Measurements from ENCODE around the gene MRPL47. TPM values are rescaled to one million over a fixed set of nuclear protein-coding genes. Genes with fewer than 3 reads are reported as not detected.

MRPL47 gene
- total and polyA plus RNA-seq, 9 of the 15 experiments (the other 6 are each of a cell fraction or from before 2014, with no cell fraction given): 101 to 437 (median 141) TPM

GRCh38 chr3:179562591-179563270 lies 41.7 kb downstream of the MRPL47 start, which contains the start of gene ACTL6A (continued):
- peak; percentile 84 for TF ChIP-seq KDM5B (IDR thresholded peaks at IDR 0.05; ENCODE audit: insufficient replicate concordance, low read depth, low read length)
- TF ChIP-seq FOXK2 (conservative IDR thresholded peaks at IDR 0.05 in 1 of 2, IDR thresholded peaks at IDR 0.05 in 1 of 2; ENCODE audit: low read depth in 2 of 2): peak; percentile 60 to 67; a peak in 3 of 4 replicates
- peak; percentile 84 for TF ChIP-seq TAF1 (IDR thresholded peaks at IDR 0.05; ENCODE audit: control insufficient read depth, extremely low read depth, insufficient read depth, low read length, severe bottlenecking)
- TF ChIP-seq NCOA1 (IDR thresholded peaks at IDR 0.05; ENCODE audit: low read depth): peak; percentile 42; the same call in 1 of the 2 replicates
- TF ChIP-seq HCFC1 (IDR thresholded peaks at IDR 0.05; ENCODE audit: low read depth, low read length): peak; percentile 29
- TF ChIP-seq PHF8 (IDR thresholded peaks at IDR 0.05; ENCODE audit: borderline replicate concordance, low read length): peak; percentile 98
- peak; percentile 98 for TF ChIP-seq SUPT5H (IDR thresholded peaks at IDR 0.05)
- peak; percentile 82 for TF ChIP-seq TAF9B (IDR thresholded peaks at IDR 0.05; ENCODE audit: partially characterized antibody)
- TF ChIP-seq ATF7 (IDR thresholded peaks at IDR 0.05): peak; percentile 78
- peak; percentile 89 for TF ChIP-seq NFYB (IDR thresholded peaks at IDR 0.05; ENCODE audit: extremely low read depth, insufficient read length)
- TF ChIP-seq TEAD1 (CRISPR knock-in tag; IDR thresholded peaks at IDR 0.05): peak in 1 of 2 experiments; percentile 60; a peak in 1 of 4 replicates
- TF ChIP-seq HMGN3 (IDR thresholded peaks at IDR 0.05; ENCODE audit: borderline replicate concordance, extremely low read depth, insufficient read length, low read depth, low read length): peak; percentile 41
- peak; percentile 99 for TF ChIP-seq FOS (IDR thresholded peaks at IDR 0.05; ENCODE audit: extremely low read depth, insufficient read length)
- TF ChIP-seq, protein P1, sequence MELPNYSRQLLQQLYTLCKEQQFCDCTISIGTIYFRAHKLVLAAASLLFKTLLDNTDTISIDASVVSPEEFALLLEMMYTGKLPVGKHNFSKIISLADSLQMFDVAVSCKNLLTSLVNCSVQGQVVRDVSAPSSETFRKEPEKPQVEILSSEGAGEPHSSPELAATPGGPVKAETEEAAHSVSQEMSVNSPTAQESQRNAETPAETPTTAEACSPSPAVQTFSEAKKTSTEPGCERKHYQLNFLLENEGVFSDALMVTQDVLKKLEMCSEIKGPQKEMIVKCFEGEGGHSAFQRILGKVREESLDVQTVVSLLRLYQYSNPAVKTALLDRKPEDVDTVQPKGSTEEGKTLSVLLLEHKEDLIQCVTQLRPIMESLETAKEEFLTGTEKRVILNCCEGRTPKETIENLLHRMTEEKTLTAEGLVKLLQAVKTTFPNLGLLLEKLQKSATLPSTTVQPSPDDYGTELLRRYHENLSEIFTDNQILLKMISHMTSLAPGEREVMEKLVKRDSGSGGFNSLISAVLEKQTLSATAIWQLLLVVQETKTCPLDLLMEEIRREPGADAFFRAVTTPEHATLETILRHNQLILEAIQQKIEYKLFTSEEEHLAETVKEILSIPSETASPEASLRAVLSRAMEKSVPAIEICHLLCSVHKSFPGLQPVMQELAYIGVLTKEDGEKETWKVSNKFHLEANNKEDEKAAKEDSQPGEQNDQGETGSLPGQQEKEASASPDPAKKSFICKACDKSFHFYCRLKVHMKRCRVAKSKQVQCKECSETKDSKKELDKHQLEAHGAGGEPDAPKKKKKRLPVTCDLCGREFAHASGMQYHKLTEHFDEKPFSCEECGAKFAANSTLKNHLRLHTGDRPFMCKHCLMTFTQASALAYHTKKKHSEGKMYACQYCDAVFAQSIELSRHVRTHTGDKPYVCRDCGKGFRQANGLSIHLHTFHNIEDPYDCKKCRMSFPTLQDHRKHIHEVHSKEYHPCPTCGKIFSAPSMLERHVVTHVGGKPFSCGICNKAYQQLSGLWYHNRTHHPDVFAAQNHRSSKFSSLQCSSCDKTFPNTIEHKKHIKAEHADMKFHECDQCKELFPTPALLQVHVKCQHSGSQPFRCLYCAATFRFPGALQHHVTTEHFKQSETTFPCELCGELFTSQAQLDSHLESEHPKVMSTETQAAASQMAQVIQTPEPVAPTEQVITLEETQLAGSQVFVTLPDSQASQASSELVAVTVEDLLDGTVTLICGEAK (IDR thresholded peaks at IDR 0.05): peak; percentile 61
- TF ChIP-seq, protein P1 (CRISPR knock-in tag; IDR thresholded peaks at IDR 0.05): no peak
- TF ChIP-seq RBBP5 (IDR thresholded peaks at IDR 0.05; ENCODE audit: borderline replicate concordance, insufficient read depth, low read length, poor library complexity, severe bottlenecking): peak; percentile 97
- TF ChIP-seq NFE2L1 (tag; IDR thresholded peaks at IDR 0.05; ENCODE audit: borderline replicate concordance, low read depth): no peak
- TF ChIP-seq BDP1 (IDR thresholded peaks at IDR 0.05; ENCODE audit: insufficient read depth, insufficient read length): no peak
- TF ChIP-seq IRF2 (CRISPR knock-in tag; IDR thresholded peaks at IDR 0.05): no peak
